Activated naive CD8-positive, alpha-beta T cell treated with anti-CD3 and anti-CD28 coated beads, Interleukin-2, amount 10 ng/mL, durations not matched to agents 7 days and 5 days (primary cell): Measurements from ENCODE around the gene FXYD3. TPM values are rescaled to one million over a fixed set of nuclear protein-coding genes. Genes with fewer than 3 reads are reported as not detected.
A peak's percentile ranks its signal among the peaks of the same experiment; 100 is the strongest.

ENCODE experiments used
- ATAC-seq: fragments of 150-1000 bp; cut with Tn5 transposase; one replicate; pipeline ENCODE4 v1.10.0; 2021; ENCODE audit warnings: low read depth, moderate library complexity
- POLR2A ChIA-PET: fragments of 350-600 bp; sonication (Branson Sonifier 250); formaldehyde crosslinking; loops from one replicate; lab custom pipeline; 2021; ENCODE audit warnings: antibody characterized with exemption; lab: Charles Lee
- DNase-seq: peaks from one replicate; pipeline ENCODE4 v3.0.0; 2021
- H3K27ac Mint-ChIP-seq: one replicate; pipeline ENCODE4 v1.8.0; 2022; ENCODE audit warnings: mild to moderate bottlenecking, mixed read lengths
- H3K27me3 Mint-ChIP-seq: one replicate; pipeline ENCODE4 v1.8.0; 2022; ENCODE audit warnings: mild to moderate bottlenecking, moderate library complexity, mixed read lengths
- H3K36me3 Mint-ChIP-seq: one replicate; pipeline ENCODE4 v1.8.0; 2021; ENCODE audit warnings: mild to moderate bottlenecking, mixed read lengths
- H3K4me1 Mint-ChIP-seq: one replicate; pipeline ENCODE4 v1.8.0; 2021; ENCODE audit warnings: mixed read lengths
- H3K4me3 Mint-ChIP-seq: one replicate; pipeline ENCODE4 v1.8.0; 2022; ENCODE audit warnings: mild to moderate bottlenecking, moderate library complexity, mixed read lengths
- H3K9me3 Mint-ChIP-seq: one replicate; pipeline ENCODE4 v1.8.0; 2021; ENCODE audit warnings: mixed read lengths
- total RNA-seq, 2 experiments: library from RNA; stranded (reverse); gene quantifications; one replicate each; pipeline ENCODE4 v1.2.3, GENCODE V29; 2021

FXYD3 gene
- total RNA-seq, 2 experiments from 2014 or later, result not detected

GRCh38 chr19:35118268-35119020 is 2.8 kb downstream of the FXYD3 start:
- POLR2A ChIA-PET, result no interaction called here
- H3K4me3 Mint-ChIP-seq, result no peak overlapping the region
- DNase-seq (no peak), ATAC-seq (no peak)
- H3K36me3 Mint-ChIP-seq, result no peaks in the 10 kb centered on the region
- H3K27ac Mint-ChIP-seq, result no peak overlapping the region
- H3K4me1 Mint-ChIP-seq, result peaks cover 5% of the 10 kb centered on the region
- no peaks in the 10 kb centered on the region for H3K27me3 Mint-ChIP-seq
- H3K9me3 Mint-ChIP-seq, result no peaks in the 10 kb centered on the region

DNA sequence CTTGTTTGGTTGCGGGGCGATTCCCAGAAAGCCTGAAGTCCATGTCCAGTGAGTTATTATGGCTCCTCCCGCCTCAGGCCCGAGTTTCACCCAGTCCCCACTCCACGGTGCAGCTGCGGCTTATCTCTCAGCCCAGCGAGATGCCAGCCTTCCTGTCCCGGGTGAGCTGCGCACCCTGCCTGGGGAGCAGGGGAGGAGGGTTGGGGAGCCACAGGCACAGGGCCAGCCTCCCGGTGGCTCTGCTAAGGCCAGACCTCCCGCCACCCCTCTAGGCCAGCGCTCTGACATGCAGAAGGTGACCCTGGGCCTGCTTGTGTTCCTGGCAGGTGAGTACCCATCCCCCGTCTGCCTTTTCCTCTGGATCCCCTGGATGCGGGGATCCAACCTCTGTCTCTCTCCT is 3.5 kb downstream of the FXYD3 start:
- POLR2A ChIA-PET, result no interaction called here
- H3K27me3 Mint-ChIP-seq, result no peaks in the 10 kb centered on the region
- no peak overlapping the region for H3K4me3 Mint-ChIP-seq
- no peak overlapping the region for H3K27ac Mint-ChIP-seq
- no peaks in the 10 kb centered on the region for H3K36me3 Mint-ChIP-seq
- ATAC-seq (no peak), DNase-seq (no peak)
- H3K9me3 Mint-ChIP-seq, result no peaks in the 10 kb centered on the region
- H3K4me1 Mint-ChIP-seq, result peaks cover 8% of the 10 kb centered on the region

DNA sequence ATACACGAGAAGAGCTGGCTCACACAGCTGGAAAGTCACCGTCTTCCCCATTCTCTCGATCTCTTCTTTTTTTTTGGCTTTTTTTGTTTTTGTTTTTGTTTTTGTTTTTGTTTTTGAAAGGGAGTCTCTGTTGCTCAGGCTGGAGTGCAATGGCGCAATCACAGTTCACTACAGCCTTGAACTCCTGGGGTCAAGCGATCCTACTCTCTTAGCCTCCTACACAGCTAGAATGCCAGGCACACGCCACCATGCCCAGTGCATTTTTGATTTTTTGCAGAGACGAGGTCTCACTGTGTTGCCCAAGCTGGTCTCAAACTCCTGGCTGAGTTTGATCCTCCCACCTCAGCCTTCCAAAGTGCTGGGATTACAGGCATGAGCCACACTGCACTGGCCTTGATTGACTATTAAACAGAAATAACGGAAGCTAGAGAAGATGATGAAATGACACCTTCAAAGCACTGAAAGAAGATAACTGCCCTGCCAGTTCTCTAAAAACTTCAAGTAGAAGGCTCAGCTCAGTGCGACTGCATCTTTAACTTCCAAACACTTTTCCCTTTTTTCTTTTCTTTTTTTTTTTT is 4.0 kb downstream of the FXYD3 start:
- Mint-ChIP-seq H3K4me1 (peaks cover 11% of the 10 kb centered on the region), H3K4me3 (no peak overlapping the region), H3K36me3 (no peaks in the 10 kb centered on the region), H3K9me3 (no peaks in the 10 kb centered on the region), H3K27me3 (no peaks in the 10 kb centered on the region), H3K27ac (no peak overlapping the region)
- POLR2A ChIA-PET, result no interaction called here
- DNase-seq (no peak), ATAC-seq (no peak)

DNA sequence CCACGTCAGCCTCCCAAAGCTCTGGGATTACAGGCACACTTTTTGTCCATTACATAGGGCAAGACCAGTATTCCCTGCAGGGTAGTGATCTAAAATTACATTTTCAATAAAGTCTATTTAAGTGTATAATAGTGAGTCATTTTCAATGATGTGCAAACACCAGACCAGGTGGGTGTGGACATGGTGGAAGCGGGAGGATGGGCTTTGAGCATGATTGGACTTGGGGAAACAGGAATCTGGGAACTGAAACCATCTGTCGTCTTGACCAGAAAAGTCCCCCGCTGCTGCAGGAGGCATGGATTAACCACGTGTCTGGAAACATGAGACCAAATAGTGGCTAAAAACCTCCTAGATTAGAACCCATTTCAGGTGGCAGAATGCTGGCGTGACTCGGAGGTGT is 4.9 kb downstream of the FXYD3 start:
- H3K4me1 Mint-ChIP-seq, result peaks cover 10% of the 10 kb centered on the region
- DNase-seq, result no peak
- H3K36me3 Mint-ChIP-seq, result no peaks in the 10 kb centered on the region
- H3K27me3 Mint-ChIP-seq, result no peaks in the 10 kb centered on the region
- H3K9me3 Mint-ChIP-seq, result no peaks in the 10 kb centered on the region
- POLR2A ChIA-PET, result no interaction called here
- H3K27ac Mint-ChIP-seq, result no peak overlapping the region
- ATAC-seq, result no peak
- H3K4me3 Mint-ChIP-seq, result no peak overlapping the region

DNA sequence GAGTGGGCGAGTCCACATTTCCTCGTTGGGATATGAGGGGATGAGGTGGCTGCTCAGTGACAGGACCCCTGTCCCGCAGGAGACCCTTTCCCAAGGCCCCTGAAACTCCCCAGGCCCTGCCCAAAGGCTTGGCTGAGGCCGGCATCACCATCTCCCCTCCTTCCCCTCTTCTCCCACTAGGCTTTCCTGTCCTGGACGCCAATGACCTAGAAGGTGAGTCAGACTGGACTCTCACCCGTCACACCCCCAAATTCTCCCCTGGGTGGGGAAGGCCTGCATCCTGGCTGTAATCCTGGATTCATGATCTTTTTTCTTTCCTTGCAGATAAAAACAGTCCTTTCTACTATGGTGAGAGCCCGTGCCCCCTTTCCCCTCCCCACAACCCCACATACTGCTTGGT is 5.3 kb downstream of the FXYD3 start:
- peaks cover 12% of the 10 kb centered on the region for H3K4me1 Mint-ChIP-seq
- no peaks in the 10 kb centered on the region for H3K9me3 Mint-ChIP-seq
- H3K27ac Mint-ChIP-seq, result no peak overlapping the region

DNA sequence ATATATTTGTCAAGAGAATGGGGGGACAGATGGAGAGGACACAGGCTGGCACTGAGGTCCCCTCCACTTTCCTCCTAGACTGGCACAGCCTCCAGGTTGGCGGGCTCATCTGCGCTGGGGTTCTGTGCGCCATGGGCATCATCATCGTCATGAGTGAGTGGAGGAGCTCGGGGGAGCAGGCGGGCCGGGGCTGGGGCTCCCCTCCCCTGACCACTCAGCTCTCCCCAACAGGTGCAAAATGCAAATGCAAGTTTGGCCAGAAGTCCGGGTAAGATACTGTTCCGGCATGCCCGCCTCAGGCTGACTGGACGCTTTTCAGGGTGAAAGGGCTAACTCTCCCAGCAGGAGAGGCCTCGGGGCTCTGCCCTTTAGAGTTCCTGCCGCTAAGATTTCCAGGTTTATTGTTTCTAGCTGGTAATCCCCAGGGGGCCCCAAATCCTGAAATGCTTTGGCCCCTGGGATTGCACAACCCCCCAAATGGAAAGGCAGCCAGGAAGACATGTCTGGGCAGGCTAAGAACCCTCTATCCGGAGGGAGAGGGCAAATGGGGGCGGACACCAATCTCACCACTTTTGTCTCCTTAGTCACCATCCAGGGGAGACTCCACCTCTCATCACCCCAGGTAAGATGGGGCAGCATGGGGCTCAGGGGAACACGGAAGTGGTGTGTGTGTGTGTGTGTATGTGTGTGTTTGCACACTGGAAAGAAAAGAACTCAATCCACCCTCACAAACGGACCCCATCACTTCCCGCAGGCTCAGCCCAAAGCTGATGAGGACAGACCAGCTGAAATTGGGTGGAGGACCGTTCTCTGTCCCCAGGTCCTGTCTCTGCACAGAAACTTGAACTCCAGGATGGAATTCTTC is 7.3 kb downstream of the FXYD3 start:
- Mint-ChIP-seq H3K4me3 (no peak overlapping the region), H3K27me3 (no peaks in the 10 kb centered on the region), H3K9me3 (no peaks in the 10 kb centered on the region), H3K4me1 (peaks cover 12% of the 10 kb centered on the region), H3K36me3 (no peaks in the 10 kb centered on the region), H3K27ac (no peak overlapping the region)
- no peak for DNase-seq
- ATAC-seq, result no peak
- POLR2A ChIA-PET, result no interaction called here

More for the DNA sequence above, 5.3 kb downstream of the FXYD3 start:
- no peak for ATAC-seq
- no peak overlapping the region for H3K4me3 Mint-ChIP-seq
- H3K27me3 Mint-ChIP-seq, result no peaks in the 10 kb centered on the region
- POLR2A ChIA-PET, result no interaction called here
- H3K36me3 Mint-ChIP-seq, result no peaks in the 10 kb centered on the region
- DNase-seq, result no peak

DNA sequence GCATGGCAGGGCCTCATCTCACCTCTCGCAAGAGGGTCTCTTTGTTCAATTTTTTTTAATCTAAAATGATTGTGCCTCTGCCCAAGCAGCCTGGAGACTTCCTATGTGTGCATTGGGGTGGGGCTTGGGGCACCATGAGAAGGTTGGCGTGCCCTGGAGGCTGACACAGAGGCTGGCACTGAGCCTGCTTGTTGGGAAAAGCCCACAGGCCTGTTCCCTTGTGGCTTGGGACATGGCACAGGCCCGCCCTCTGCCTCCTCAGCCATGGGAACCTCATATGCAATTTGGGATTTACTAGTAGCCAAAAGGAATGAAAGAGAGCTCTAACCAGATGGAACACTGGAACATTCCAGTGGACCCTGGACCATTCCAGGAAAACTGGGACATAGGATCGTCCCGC is 8.0 kb downstream of the FXYD3 start:
- H3K9me3 Mint-ChIP-seq, result no peaks in the 10 kb centered on the region
- DNase-seq, result no peak
- no peak overlapping the region for H3K27ac Mint-ChIP-seq
- no peaks in the 10 kb centered on the region for H3K36me3 Mint-ChIP-seq
- H3K4me1 Mint-ChIP-seq, result peaks cover 12% of the 10 kb centered on the region
- no peak overlapping the region for H3K4me3 Mint-ChIP-seq
- no peak for ATAC-seq
- H3K27me3 Mint-ChIP-seq, result no peaks in the 10 kb centered on the region
- POLR2A ChIA-PET, result no interaction called here

DNA sequence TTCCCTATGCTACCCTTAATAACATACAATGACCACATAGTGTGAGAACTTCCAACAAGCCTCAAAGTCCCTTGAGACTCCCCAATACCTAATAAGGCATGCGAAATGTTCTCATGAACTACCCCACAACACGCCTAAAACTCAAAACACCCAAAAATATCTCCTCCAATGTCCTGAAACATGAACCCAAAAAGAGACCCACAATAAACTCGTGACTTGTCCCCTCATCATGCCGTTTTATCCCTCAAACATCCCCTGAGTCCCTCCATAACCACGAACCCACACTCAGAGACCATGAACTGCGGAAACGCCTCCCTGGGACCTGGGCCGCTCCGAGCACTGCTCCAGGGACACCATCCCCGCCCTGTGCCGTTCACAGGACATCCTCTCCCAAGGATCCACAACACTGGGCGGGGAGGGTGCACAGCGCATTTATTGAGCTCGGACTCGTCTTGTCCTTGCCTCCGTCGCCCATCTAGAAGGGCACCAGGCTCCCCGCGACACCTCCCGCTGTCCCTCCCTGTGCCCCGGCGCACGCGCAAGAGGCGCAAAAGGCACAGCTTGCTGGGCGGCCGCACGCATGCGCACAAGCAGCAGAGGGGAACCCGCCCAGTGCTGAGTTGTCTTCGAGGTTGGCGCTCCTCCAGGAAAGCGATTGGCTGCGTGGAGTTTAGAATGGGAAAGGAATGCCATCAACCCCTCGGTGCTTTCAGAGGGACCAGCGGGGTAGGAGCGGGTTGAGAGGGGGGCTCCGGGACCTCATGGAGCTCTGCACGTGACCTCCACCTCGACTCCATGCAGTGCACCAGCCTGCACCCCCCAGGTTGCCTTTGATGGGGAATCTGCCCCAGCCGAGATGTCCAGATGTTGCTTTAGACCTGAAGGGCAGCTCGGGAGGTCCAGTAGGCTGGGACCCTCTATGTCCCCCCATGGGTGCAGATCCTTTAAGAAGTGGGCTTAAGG is 8.8 kb downstream of the FXYD3 start:
- H3K27me3 Mint-ChIP-seq, result no peaks in the 10 kb centered on the region
- DNase-seq, result peak; percentile 91
- POLR2A ChIA-PET, result interaction anchor here (1.2 kb wide), 1 partner anchor 17 kb away, joined by 4 read pairs; no protein-coding TSS in a partner anchor
- peak; percentile 93 for ATAC-seq
- peak overlapping the region; percentile 67 for H3K27ac Mint-ChIP-seq
- no peaks in the 10 kb centered on the region for H3K36me3 Mint-ChIP-seq
- no peaks in the 10 kb centered on the region for H3K9me3 Mint-ChIP-seq
- peaks cover 12% of the 10 kb centered on the region for H3K4me1 Mint-ChIP-seq
- H3K4me3 Mint-ChIP-seq, result peak overlapping the region; percentile 72

DNA sequence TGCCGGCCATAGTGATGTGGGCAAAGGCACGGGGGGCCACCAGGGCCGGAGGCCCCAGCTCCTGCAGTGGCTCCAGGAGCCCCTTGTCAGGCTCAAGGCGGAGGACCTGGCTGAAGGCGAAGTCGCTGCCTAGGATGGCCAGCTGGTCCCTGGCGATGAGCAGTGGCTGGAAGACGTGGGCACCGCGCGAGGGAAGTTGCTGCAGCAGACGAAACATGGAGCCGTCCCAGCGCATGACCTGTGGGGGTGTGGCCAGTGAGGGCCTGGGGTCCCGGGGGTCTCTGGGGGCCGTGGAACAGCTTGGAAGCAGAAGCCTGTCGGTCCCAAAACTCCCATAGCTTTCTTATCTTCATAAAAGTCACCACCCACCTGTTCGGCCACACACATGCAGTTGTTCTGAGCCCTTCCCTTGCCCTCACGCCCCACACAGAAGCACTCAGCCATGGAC is 9.7 kb downstream of the FXYD3 start:
- DNase-seq, result no peak
- POLR2A ChIA-PET, result interaction anchor here (1.2 kb wide), 1 partner anchor 16 kb away, joined by 4 read pairs; no protein-coding TSS in a partner anchor
- no peak overlapping the region for H3K4me3 Mint-ChIP-seq
- H3K36me3 Mint-ChIP-seq, result no peaks in the 10 kb centered on the region
- no peaks in the 10 kb centered on the region for H3K9me3 Mint-ChIP-seq
- H3K4me1 Mint-ChIP-seq, result peaks cover 12% of the 10 kb centered on the region
- no peak for ATAC-seq
- no peak overlapping the region for H3K27ac Mint-ChIP-seq
- H3K27me3 Mint-ChIP-seq, result no peaks in the 10 kb centered on the region

- no peak overlapping the region for H3K4me3 Mint-ChIP-seq
- ATAC-seq (no peak), DNase-seq (no peak)
- H3K36me3 Mint-ChIP-seq, result no peaks in the 10 kb centered on the region
- POLR2A ChIA-PET, result no interaction called here
- H3K27ac Mint-ChIP-seq, result peak overlapping the region; percentile 4
- no peaks in the 10 kb centered on the region for H3K9me3 Mint-ChIP-seq
- H3K4me1 Mint-ChIP-seq, result peaks cover 12% of the 10 kb centered on the region
- no peaks in the 10 kb centered on the region for H3K27me3 Mint-ChIP-seq
Measured at GRCh38 chr19:35125749-35126623, 10.4 kb downstream of the FXYD3 start.

DNA sequence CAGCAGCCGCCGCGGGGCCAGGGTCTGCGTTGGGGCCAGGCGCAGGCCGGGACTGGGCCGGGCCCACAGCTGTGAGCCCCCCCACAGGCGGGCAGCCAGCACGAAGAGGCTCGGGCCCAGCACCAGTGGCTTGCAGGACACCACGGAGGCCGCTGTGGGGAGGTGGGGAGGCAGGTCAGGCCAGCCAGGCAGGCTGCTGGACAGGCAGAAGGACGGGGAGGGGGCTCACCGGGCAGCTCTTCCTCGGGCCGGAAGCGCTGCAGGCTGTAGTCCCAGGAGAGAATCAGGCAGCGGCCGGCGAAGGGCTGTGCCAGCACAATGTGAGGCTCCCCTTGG is 11.0 kb downstream of the FXYD3 start:
- Mint-ChIP-seq H3K36me3 (no peaks in the 10 kb centered on the region), H3K4me1 (peaks cover 12% of the 10 kb centered on the region), H3K27ac (no peak overlapping the region), H3K9me3 (no peaks in the 10 kb centered on the region), H3K4me3 (no peak overlapping the region), H3K27me3 (no peaks in the 10 kb centered on the region)
- no peak for DNase-seq
- POLR2A ChIA-PET, result no interaction called here
- ATAC-seq, result no peak

- POLR2A ChIA-PET, result no interaction called here
- Mint-ChIP-seq H3K9me3 (no peaks in the 10 kb centered on the region), H3K27me3 (no peaks in the 10 kb centered on the region), H3K4me3 (no peak overlapping the region), H3K27ac (no peak overlapping the region), H3K36me3 (no peaks in the 10 kb centered on the region), H3K4me1 (peaks cover 12% of the 10 kb centered on the region)
- DNase-seq (no peak), ATAC-seq (no peak)
Measured at GRCh38 chr19:35127871-35128270, 12.2 kb downstream of the FXYD3 start.
